Thoracic aorta endothelial cell (primary cell): ENCODE data around the gene PEX11G. TPM values are rescaled to one million over a fixed set of nuclear protein-coding genes. Genes with fewer than 3 reads are reported as not detected.

Experiments used
- total RNA-seq: library from RNA; depleted of rRNA; stranded (reverse); fragments of >200 nt; gene quantifications from 2 replicates; pipeline ENCODE4 v1.2.3, GENCODE V29; 2012

The PEX11G gene
- total RNA-seq = 1.1 and 2.1 TPM in 2 replicates

GRCh38 chr19:7488736-7489353 lies at the start of gene PEX11G:
PEX11G (minus strand) TSS chr19:7489035; CDS start chr19:7489010, 25 bp downstream.

GRCh38 chr19:7535047-7535997 lies 46.5 kb upstream of the PEX11G start, which contains the start of gene PNPLA6:
PNPLA6 (plus strand) TSS chr19:7535717; CDS start chr19:7535789, 72 bp downstream.

GRCh38 chr19:7522072-7522922 lies 33.5 kb upstream of the PEX11G start, which contains the start of gene MCOLN1:
MCOLN1 (plus strand) TSS chr19:7522624; CDS start chr19:7522751, 127 bp downstream.

GRCh38 chr19:7515645-7516151 lies 26.9 kb upstream of the PEX11G start, which contains the start of gene ZNF358:
ZNF358 (plus strand) TSS chr19:7516103; CDS start chr19:7519243, 3,140 bp downstream.

Other genes with a start within 250 kb of the PEX11G start
- gene INSR, start 194.6 kb downstream of the PEX11G start, total RNA-seq = 22.6 and 26.0 TPM in 2 replicates
- gene ARHGEF18, start 140.1 kb downstream of the PEX11G start, total RNA-seq = 23.0 and 33.3 TPM in 2 replicates
- 27.0 and 32.0 TPM in 2 replicates for gene ZNF358, start 27.1 kb upstream of the PEX11G start, total RNA-seq
- 6.3 and 7.0 TPM in 2 replicates for gene MCOLN1, start 33.6 kb upstream of the PEX11G start, total RNA-seq
- 110 and 122 TPM in 2 replicates for gene PNPLA6, start 46.7 kb upstream of the PEX11G start, total RNA-seq
- gene CAMSAP3, start 106.8 kb upstream of the PEX11G start, total RNA-seq = 0.07 and 0.13 TPM in 2 replicates
- 28.7 and 36.0 TPM in 2 replicates for gene XAB2, start 140.5 kb upstream of the PEX11G start, total RNA-seq
- gene PET100, start 140.8 kb upstream of the PEX11G start, total RNA-seq = 9.0 and 13.8 TPM in 2 replicates
- not detected in 2 replicates for gene PCP2, start 144.7 kb upstream of the PEX11G start, total RNA-seq
- 32.9 and 44.8 TPM in 2 replicates for gene STXBP2, start 148.1 kb upstream of the PEX11G start, total RNA-seq
- gene RETN, start 180.0 kb upstream of the PEX11G start, total RNA-seq = not detected in 2 replicates
- gene MCEMP1, start 188.1 kb upstream of the PEX11G start, total RNA-seq = not detected in 2 replicates
- 49.9 and 56.1 TPM in 2 replicates for gene TRAPPC5, start 191.8 kb upstream of the PEX11G start, total RNA-seq
- not detected in 2 replicates for gene FCER2, start 213.1 kb upstream of the PEX11G start, total RNA-seq
- not detected in 2 replicates for gene CLEC4G, start 243.1 kb upstream of the PEX11G start, total RNA-seq